Measurements from ENCODE around the gene CCDC185.
"Not testable (repeated sequence)": the region's sequence is repeated elsewhere in the genome, so short reads cannot be mapped to it uniquely, and the experiment has no call there.

The CCDC185 gene

GRCh38 chr1:223394706-223395105 lies 1.5 kb downstream of the CCDC185 start:
- DNase-seq (ENCODE audit: low spot score) = no peak

- DNase-seq (ENCODE audit: low spot score) = not testable (repeated sequence)
Measured at GRCh38 chr1:223399393-223399792, 6.2 kb downstream of the CCDC185 start.

- DNase-seq (ENCODE audit: low spot score) = peak; percentile 18
Measured at GRCh38 chr1:223401873-223402789, 8.9 kb downstream of the CCDC185 start.

GRCh38 chr1:223402790-223403142 lies 9.6 kb downstream of the CCDC185 start:
- no peak for DNase-seq (ENCODE audit: low spot score)

- no peak for DNase-seq (ENCODE audit: low spot score)
Measured at GRCh38 chr1:223403184-223403815, 10.1 kb downstream of the CCDC185 start.

- DNase-seq (ENCODE audit: low spot score) = no peak
Measured at GRCh38 chr1:223405507-223405906, 12.3 kb downstream of the CCDC185 start.

- DNase-seq (ENCODE audit: low spot score) = no peak
Measured at GRCh38 chr1:223410036-223410435, 16.8 kb downstream of the CCDC185 start.

- no peak for DNase-seq (ENCODE audit: low spot score)
Measured at GRCh38 chr1:223411309-223411708, 18.1 kb downstream of the CCDC185 start.

- no peak for DNase-seq (ENCODE audit: low spot score)
Measured at GRCh38 chr1:223411710-223412109, 18.5 kb downstream of the CCDC185 start.

GRCh38 chr1:223413216-223413615 lies 20.0 kb downstream of the CCDC185 start:
- no peak for DNase-seq (ENCODE audit: low spot score)

GRCh38 chr1:223417444-223417843 lies 24.2 kb downstream of the CCDC185 start:
- DNase-seq (ENCODE audit: low spot score) = no peak

- DNase-seq (ENCODE audit: low spot score) = no peak
Measured at GRCh38 chr1:223417903-223418663, 24.9 kb downstream of the CCDC185 start.

- no peak for DNase-seq (ENCODE audit: low spot score)
Measured at GRCh38 chr1:223419115-223419514, 25.9 kb downstream of the CCDC185 start.

GRCh38 chr1:223419561-223419960 lies 26.3 kb downstream of the CCDC185 start:
- DNase-seq (ENCODE audit: low spot score) = no peak

GRCh38 chr1:223421025-223421424 lies 27.8 kb downstream of the CCDC185 start:
- no peak for DNase-seq (ENCODE audit: low spot score)

GRCh38 chr1:223421676-223422075 lies 28.5 kb downstream of the CCDC185 start:
- no peak for DNase-seq (ENCODE audit: low spot score)

- no peak for DNase-seq (ENCODE audit: low spot score)
Measured at GRCh38 chr1:223422911-223423310, 29.7 kb downstream of the CCDC185 start.

- no peak for DNase-seq (ENCODE audit: low spot score)
Measured at GRCh38 chr1:223423641-223424233, 30.5 kb downstream of the CCDC185 start.

- DNase-seq (ENCODE audit: low spot score) = no peak
Measured at GRCh38 chr1:223425550-223425949, 32.3 kb downstream of the CCDC185 start.

- no peak for DNase-seq (ENCODE audit: low spot score)
Measured at GRCh38 chr1:223426936-223427335, 33.7 kb downstream of the CCDC185 start.

GRCh38 chr1:223429313-223429731 lies 36.1 kb downstream of the CCDC185 start:
- DNase-seq (ENCODE audit: low spot score) = no peak

- no peak for DNase-seq (ENCODE audit: low spot score)
Measured at GRCh38 chr1:223429821-223430220, 36.6 kb downstream of the CCDC185 start.

Measured in LoVo (cell line).